ENCODE measurements around the gene ASB15.

DNA sequence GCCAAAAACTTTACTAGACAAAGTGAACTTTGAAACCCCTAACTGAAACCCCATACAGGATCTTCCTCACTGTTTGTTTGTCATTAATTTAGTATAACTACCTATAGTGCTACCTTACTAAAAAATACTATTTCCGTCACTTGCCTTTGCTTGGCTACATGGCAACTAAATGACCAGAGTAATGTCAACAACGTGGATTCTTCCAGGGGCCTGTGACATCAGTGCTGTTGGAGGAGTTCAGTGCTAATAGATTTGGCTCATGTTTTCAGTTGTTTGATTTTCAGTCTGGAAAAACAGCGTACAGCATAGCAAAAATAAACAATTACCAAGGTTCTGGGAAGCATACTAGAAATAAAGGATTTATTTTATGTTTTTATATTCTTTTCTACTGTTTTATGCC, 3.0 kb upstream of the ASB15 start:
- TF ChIP-seq, protein P1, sequence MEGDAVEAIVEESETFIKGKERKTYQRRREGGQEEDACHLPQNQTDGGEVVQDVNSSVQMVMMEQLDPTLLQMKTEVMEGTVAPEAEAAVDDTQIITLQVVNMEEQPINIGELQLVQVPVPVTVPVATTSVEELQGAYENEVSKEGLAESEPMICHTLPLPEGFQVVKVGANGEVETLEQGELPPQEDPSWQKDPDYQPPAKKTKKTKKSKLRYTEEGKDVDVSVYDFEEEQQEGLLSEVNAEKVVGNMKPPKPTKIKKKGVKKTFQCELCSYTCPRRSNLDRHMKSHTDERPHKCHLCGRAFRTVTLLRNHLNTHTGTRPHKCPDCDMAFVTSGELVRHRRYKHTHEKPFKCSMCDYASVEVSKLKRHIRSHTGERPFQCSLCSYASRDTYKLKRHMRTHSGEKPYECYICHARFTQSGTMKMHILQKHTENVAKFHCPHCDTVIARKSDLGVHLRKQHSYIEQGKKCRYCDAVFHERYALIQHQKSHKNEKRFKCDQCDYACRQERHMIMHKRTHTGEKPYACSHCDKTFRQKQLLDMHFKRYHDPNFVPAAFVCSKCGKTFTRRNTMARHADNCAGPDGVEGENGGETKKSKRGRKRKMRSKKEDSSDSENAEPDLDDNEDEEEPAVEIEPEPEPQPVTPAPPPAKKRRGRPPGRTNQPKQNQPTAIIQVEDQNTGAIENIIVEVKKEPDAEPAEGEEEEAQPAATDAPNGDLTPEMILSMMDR (IDR thresholded peaks at IDR 0.05) = no peak
- TF ChIP-seq EP300 (IDR thresholded peaks at IDR 0.05) = no peak

Measured in sigmoid colon (tissue), 4 donors.